PC-3 (cell line): ENCODE measurements around the gene ZNF681. TPM values are rescaled to one million over a fixed set of nuclear protein-coding genes. Genes with fewer than 3 reads are reported as not detected.

ENCODE experiments used
- total RNA-seq: library from RNA; depleted of rRNA; stranded (reverse); fragments of >200 nt; gene quantifications from 2 replicates; pipeline ENCODE4 v1.2.3, GENCODE V29; 2014; rRNA removed

ZNF681 gene
- total RNA-seq, 1 experiment from 2014 or later = 2.6 TPM

Other genes starting within 250 kb of the ZNF681 start
- gene ZNF675, start 71.7 kb downstream of the ZNF681 start, total RNA-seq = 17.2 and 19.4 TPM in 2 replicates
- gene ZNF726, start 156.0 kb upstream of the ZNF681 start, total RNA-seq = 12.7 and 12.8 TPM in 2 replicates